Measurements from ENCODE around the gene FYN.

DNA sequence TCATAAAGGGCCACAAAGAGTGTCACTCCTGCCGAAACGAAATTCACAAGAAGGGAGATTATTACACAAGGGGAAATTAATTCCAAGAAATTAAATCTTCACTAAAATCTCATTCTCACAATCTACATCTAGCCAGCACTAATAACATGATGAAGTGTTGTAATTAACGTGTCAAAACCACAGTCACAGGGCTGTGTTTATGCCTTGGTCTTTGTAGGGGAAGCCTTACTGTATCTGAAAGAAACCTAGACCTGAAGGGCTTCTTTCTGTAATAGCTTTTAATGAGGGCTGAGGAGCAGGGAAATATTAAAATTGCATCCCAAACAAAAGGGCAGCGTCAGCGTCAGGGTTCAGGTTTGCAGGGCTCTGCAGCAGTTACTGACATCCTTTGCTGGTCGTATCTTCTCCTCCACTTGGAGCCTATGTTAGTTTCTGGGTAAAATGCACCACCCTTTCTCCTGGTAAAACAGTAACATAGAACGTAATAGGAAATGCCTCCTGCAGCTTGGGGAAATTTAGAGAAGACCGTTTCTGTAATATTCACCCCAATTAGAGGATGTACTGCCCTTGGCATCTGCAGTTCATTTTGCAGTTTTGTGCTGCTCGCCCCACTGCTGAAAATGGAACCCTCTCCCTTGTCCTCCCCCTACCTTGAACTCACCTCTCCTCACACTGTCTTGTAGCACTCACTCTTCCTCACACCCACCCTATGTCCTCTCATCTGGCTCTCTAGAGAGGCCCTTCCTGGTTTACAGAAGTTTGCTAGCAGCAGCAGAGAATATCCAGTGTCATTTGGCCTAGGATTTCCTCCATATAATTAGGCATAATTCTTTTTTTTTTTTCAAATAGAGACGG lies 158.6 kb downstream of the FYN start:
- TF ChIP-seq, protein P1, sequence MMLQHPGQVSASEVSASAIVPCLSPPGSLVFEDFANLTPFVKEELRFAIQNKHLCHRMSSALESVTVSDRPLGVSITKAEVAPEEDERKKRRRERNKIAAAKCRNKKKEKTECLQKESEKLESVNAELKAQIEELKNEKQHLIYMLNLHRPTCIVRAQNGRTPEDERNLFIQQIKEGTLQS (IDR thresholded peaks at IDR 0.05; ENCODE audit: insufficient read depth, low read depth, low read length) = no peak
- TF ChIP-seq, protein P2, sequence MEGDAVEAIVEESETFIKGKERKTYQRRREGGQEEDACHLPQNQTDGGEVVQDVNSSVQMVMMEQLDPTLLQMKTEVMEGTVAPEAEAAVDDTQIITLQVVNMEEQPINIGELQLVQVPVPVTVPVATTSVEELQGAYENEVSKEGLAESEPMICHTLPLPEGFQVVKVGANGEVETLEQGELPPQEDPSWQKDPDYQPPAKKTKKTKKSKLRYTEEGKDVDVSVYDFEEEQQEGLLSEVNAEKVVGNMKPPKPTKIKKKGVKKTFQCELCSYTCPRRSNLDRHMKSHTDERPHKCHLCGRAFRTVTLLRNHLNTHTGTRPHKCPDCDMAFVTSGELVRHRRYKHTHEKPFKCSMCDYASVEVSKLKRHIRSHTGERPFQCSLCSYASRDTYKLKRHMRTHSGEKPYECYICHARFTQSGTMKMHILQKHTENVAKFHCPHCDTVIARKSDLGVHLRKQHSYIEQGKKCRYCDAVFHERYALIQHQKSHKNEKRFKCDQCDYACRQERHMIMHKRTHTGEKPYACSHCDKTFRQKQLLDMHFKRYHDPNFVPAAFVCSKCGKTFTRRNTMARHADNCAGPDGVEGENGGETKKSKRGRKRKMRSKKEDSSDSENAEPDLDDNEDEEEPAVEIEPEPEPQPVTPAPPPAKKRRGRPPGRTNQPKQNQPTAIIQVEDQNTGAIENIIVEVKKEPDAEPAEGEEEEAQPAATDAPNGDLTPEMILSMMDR (IDR thresholded peaks at IDR 0.05; ENCODE audit: control extremely low read depth in 1 of 3, insufficient read depth in 1 of 3, low read depth in 1 of 3, low read length in 3 of 3) = no peak
